Transverse colon (tissue), 4 donors: ENCODE measurements around the gene TOMM40L. TPM values are rescaled to one million over a fixed set of nuclear protein-coding genes. Genes with fewer than 3 reads are reported as not detected.

Source experiments
- DNase-seq: peaks from one replicate; pipeline ENCODE4 v3.0.0-alpha.2; 2019
- H3K27ac ChIP-seq, 4 donors: fragments of 200-600 bp; sonication (generic); 2 replicates each; pipeline ENCODE4 v1.5.1; 2016 to 2018; ENCODE audit warnings: inconsistent platforms in 4 of 4
- H3K27me3 ChIP-seq: fragments of 200-600 bp; sonication (generic); 2 replicates; pipeline ENCODE4 v1.5.1; 2017; ENCODE audit warnings: inconsistent platforms
- H3K36me3 ChIP-seq, 4 donors: fragments of 200-600 bp; sonication (generic); 2 replicates each; pipeline ENCODE4 v1.5.1; 2017 to 2019; ENCODE audit warnings: inconsistent platforms in 4 of 4
- H3K4me1 ChIP-seq, 4 donors: fragments of 200-600 bp; sonication (generic); 2 replicates each; pipeline ENCODE4 v1.5.1; 2017 to 2020; ENCODE audit warnings: inconsistent platforms in 4 of 4
- H3K4me3 ChIP-seq, 4 donors: fragments of 200-600 bp; sonication (generic); 1 replicate in 1 of 4; 2 replicates in 3 of 4; pipeline versions ENCODE4 v1.5.1 to v1.6.1; 2017 to 2019; ENCODE audit warnings: inconsistent platforms in 4 of 4
- H3K9me3 ChIP-seq, 2 donors: fragments of 200-600 bp; sonication (generic); 2 replicates each; pipeline ENCODE4 v1.5.1; 2017 to 2019; ENCODE audit warnings: inconsistent platforms in 2 of 2
- EP300 ChIP-seq: sonication (generic); formaldehyde crosslinking; IDR thresholded peaks from one replicate; pipeline ENCODE4 v1.6.1; 2017; ENCODE audit warnings: antibody characterized with exemption, low read depth
- POLR2A ChIP-seq: fragments of 450-650 bp; IDR thresholded peaks from one replicate; pipeline ENCODE4 v1.6.1; 2016; ENCODE audit warnings: antibody characterized with exemption, mild to moderate bottlenecking, moderate library complexity
- POLR2AphosphoS5 ChIP-seq, 3 donors: sonication (generic); formaldehyde crosslinking; IDR thresholded peaks; one replicate each; pipeline ENCODE4 v1.6.1; 2016; ENCODE audit warnings: antibody characterized with exemption in 3 of 3
- WGBS, 2 donors: methylation state at CpG; one replicate each; pipeline ENCODE4 v1.1.5; 2018; ENCODE audit warnings: low coverage in 1 of 2; 5-methylcytosine and 5-hydroxymethylcytosine counted together
- in situ Hi-C, 4 donors: fragments of 200-750 bp; cut with MboI; loops; one replicate each; pipeline versions ENCODE4 v1.15.0 to v1.15.1; 2017; ENCODE audit warnings: low sequenced_read_pairs in 3 of 4, low pct_ligation_motif_present in 1 of 4, low pct_unique_long_range_greater_than_20kb in 1 of 4
- intact Hi-C: fragments of 100-400 bp; cut with DNase I; formaldehyde crosslinking; loops from one replicate; pipeline ENCODE4 v1.15.1; 2023; ENCODE audit warnings: low total_unique reads
- total RNA-seq, 4 donors: library from RNA; depleted of rRNA; stranded (reverse); fragments of >200 nt; gene quantifications; one replicate each; pipeline ENCODE4 v1.1.0, GENCODE V29; 2016
- TF ChIP-seq, protein P1 (sequence below), 5 experiments: fragments of 200-600 bp in 3 of 5; fragments of 450-650 bp in 2 of 5; sonication (generic) in 3 of 5; IDR thresholded peaks; 1 replicate in 2 of 5; 2 replicates in 3 of 5; pipeline ENCODE4 v1.5.1; 2016 to 2017; ENCODE audit warnings: antibody characterized with exemption in 5 of 5, inconsistent platforms in 3 of 5, mild to moderate bottlenecking in 2 of 5, moderate library complexity in 1 of 5

Gene TOMM40L
- total RNA-seq, 4 donors from 2014 or later, result 5.8 to 21.4 (median 12.6) TPM

DNA sequence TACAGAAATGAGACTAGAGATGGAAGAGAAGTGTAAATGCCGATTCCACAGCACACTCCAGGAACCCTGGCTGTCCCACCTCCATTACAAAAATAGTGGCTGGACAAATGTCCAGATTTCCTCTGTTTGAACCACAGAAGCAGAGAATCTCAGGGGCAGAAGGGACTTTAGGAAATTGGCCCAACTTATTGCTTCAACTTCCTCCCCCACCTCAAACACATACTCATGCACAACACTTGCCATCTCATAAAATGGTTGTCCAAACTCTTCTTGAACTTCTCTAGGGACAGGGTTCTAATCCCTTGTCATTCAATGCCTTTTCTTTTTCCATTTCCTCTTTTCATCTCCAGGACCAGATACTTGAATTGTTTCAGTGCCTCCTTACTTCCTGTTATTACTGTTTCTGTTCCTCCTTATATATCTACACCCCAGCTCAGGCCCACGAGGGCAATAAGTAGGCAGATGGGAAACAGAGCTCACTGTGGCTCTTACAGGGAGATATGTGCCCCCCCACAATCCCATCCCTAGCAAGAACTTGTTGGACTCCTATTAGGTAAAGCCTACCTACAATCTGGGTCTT is 40.0 kb upstream of the TOMM40L start:
- peaks cover 0 to 27% (median 0%) of the 10 kb centered on the region in 4 donors for H3K4me1 ChIP-seq
- in situ Hi-C loops (no loop called here), intact Hi-C loops (no loop called here)
- no peak for DNase-seq
- H3K9me3 ChIP-seq, result no peaks in the 10 kb centered on the region
- WGBS, 2 donors, result 29 to 42% methylated on average over 1 to 2 of the region's 2 CpGs
- H3K27ac ChIP-seq, result peak overlapping the region; percentile 70 to 76 (median 72)
- H3K27me3 ChIP-seq, result no peaks in the 10 kb centered on the region
- no peaks in the 10 kb centered on the region for H3K36me3 ChIP-seq
- TF ChIP-seq, protein P1, sequence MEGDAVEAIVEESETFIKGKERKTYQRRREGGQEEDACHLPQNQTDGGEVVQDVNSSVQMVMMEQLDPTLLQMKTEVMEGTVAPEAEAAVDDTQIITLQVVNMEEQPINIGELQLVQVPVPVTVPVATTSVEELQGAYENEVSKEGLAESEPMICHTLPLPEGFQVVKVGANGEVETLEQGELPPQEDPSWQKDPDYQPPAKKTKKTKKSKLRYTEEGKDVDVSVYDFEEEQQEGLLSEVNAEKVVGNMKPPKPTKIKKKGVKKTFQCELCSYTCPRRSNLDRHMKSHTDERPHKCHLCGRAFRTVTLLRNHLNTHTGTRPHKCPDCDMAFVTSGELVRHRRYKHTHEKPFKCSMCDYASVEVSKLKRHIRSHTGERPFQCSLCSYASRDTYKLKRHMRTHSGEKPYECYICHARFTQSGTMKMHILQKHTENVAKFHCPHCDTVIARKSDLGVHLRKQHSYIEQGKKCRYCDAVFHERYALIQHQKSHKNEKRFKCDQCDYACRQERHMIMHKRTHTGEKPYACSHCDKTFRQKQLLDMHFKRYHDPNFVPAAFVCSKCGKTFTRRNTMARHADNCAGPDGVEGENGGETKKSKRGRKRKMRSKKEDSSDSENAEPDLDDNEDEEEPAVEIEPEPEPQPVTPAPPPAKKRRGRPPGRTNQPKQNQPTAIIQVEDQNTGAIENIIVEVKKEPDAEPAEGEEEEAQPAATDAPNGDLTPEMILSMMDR (IDR thresholded peaks at IDR 0.05), result no peak
- TF ChIP-seq POLR2AphosphoS5 (IDR thresholded peaks at IDR 0.05), result no peak
- no peak overlapping the region for H3K4me3 ChIP-seq

DNA sequence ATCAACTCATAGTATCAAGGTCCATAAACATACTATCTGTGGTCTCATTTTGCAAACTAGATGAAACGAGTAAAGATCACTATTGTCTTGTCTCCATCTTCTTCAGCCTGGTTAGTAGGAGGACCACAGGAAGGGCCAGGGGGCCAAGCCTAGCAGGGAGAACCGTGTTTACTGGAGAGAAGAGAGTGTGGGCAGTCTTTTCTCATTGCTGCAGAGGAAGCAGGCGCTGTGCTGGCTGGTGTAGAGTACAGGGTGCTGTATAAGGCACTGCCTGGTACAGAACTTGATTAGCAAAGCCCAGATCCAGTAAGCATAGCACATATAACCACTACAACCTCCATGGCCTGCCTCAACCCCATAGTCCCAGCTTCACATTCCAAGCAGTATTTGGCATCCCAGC is 38.5 kb upstream of the TOMM40L start:
- no peak for DNase-seq
- H3K9me3 ChIP-seq, result no peaks in the 10 kb centered on the region
- H3K4me3 ChIP-seq, result no peak overlapping the region
- H3K27me3 ChIP-seq, result no peaks in the 10 kb centered on the region
- intact Hi-C loops, result no loop called here
- TF ChIP-seq EP300 (no peak), POLR2AphosphoS5 (IDR thresholded peaks at IDR 0.05) (no peak), POLR2A (no peak)
- TF ChIP-seq, protein P1 (IDR thresholded peaks at IDR 0.05), result no peak
- no peaks in the 10 kb centered on the region for H3K36me3 ChIP-seq
- peaks cover 0 to 19% (median 0%) of the 10 kb centered on the region in 4 donors for H3K4me1 ChIP-seq
- in situ Hi-C loops, result no loop called here
- 65 to 76% methylated on average over 2 to 3 of the region's 3 CpGs for WGBS, 2 donors
- peak overlapping the region in 2 of 4 donors; percentile 18 to 70 for H3K27ac ChIP-seq

DNA sequence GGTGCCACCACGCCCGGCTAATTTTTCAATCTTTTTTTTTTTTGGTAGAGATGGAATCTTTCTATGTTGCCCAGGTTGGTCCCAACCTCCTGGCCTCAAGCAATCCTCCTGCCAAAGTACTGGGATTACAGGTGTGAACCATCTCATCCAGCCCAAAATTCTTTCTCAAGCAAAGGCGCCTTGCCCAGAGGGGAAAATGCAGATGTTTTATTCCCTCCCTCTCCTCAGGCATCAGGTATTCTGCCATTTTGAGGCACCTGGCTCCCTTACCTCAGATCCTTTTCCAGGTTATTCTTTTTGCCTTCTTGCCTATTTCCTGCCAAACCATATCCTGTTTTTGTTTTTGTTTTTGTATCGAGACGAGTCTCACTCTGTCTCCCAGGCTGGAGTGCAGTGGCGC is 37.5 kb upstream of the TOMM40L start:
- no peaks in the 10 kb centered on the region for H3K27me3 ChIP-seq
- no peak overlapping the region for H3K27ac ChIP-seq
- 83 to 100% methylated on average over 1 to 6 of the region's 6 CpGs for WGBS, 2 donors
- no peaks in the 10 kb centered on the region for H3K36me3 ChIP-seq
- in situ Hi-C loops, result no loop called here
- TF ChIP-seq, protein P1 (IDR thresholded peaks at IDR 0.05), result no peak
- no peak for TF ChIP-seq EP300
- no peak for TF ChIP-seq POLR2AphosphoS5 (IDR thresholded peaks at IDR 0.05)
- TF ChIP-seq POLR2A, result no peak
- H3K9me3 ChIP-seq, result no peaks in the 10 kb centered on the region
- H3K4me3 ChIP-seq, result no peak overlapping the region
- no peak for DNase-seq
- H3K4me1 ChIP-seq, result peaks cover 0 to 19% (median 2%) of the 10 kb centered on the region in 4 donors
- intact Hi-C loops, result no loop called here

DNA sequence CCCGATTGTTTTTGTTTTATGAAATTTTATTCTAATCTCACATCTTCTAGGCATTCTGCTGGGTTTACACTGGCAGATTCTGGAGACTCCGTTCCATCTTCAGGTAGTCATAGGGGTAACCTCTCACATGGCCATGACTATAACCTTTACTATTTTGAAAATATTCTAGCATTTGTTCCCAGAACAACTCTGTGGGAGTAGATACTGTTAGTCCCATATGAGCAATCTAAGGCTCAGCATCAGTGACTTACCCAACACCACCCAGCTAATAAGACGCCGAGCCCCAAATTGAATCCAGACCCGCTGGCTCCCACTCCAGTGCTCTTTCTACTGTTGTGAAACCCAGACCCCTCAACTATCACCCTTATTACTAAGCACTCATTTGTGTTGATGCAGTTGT is 36.8 kb upstream of the TOMM40L start:
- Histone ChIP-seq H3K4me1 (peaks cover 0 to 19% (median 2%) of the 10 kb centered on the region in 4 donors), H3K27me3 (no peaks in the 10 kb centered on the region), H3K27ac (no peak overlapping the region), H3K4me3 (no peak overlapping the region), H3K36me3 (no peaks in the 10 kb centered on the region), H3K9me3 (no peaks in the 10 kb centered on the region)
- no peak for TF ChIP-seq POLR2AphosphoS5 (IDR thresholded peaks at IDR 0.05)
- TF ChIP-seq POLR2A, result no peak
- no peak for TF ChIP-seq EP300
- TF ChIP-seq, protein P1 (IDR thresholded peaks at IDR 0.05), result no peak
- DNase-seq, result no peak
- 94 to 95% methylated on average over 5 of the region's 5 CpGs for WGBS, 2 donors
- intact Hi-C loops (no loop called here), in situ Hi-C loops (no loop called here)
